ENCODE results near the gene PBX3. TPM values are rescaled to one million over a fixed set of nuclear protein-coding genes. Genes with fewer than 3 reads are reported as not detected.

PBX3 gene
- total RNA-seq, 1 experiment from 2014 or later: 7.7 TPM

GRCh38 chr9:125761676-125762450, 14.7 kb downstream of the PBX3 start:
- Histone ChIP-seq H3K4me3 (ENCODE audit: low read depth, low read length) (no peak overlapping the region), H3K9me3 (no peaks in the 10 kb centered on the region), H3K27me3 (replicated peaks; ENCODE audit: control insufficient read depth, insufficient read depth, low read length) (no peaks in the 10 kb centered on the region), H3K4me1 (peaks cover 9% of the 10 kb centered on the region; the same call in 1 of the 2 replicates), H3K36me3 (ENCODE audit: control insufficient read depth, insufficient read depth, low read length) (no peaks in the 10 kb centered on the region)
- POLR2A ChIA-PET: no interaction called here
- TF ChIP-seq CTCF (IDR thresholded peaks at IDR 0.05; ENCODE audit: insufficient read depth in 1 of 2, low read depth in 1 of 2, low read length in 1 of 2, severe bottlenecking in 1 of 2, unreplicated experiment in 1 of 2): no peak
- BruUV-seq (replicated peaks): no TSS peak
- Mint-ChIP-seq H3K4me3 (ENCODE audit: unreplicated experiment) (no peak overlapping the region), H3K27me3 (ENCODE audit: insufficient read depth, unreplicated experiment) (no peaks in the 10 kb centered on the region), H3K9me3 (ENCODE audit: unreplicated experiment) (no peaks in the 10 kb centered on the region), H3K36me3 (ENCODE audit: insufficient read depth, unreplicated experiment) (no peaks in the 10 kb centered on the region), H3K4me1 (ENCODE audit: low read depth, unreplicated experiment) (peaks cover 8% of the 10 kb centered on the region), H3K27ac (ENCODE audit: unreplicated experiment) (no peak overlapping the region)
- CTCF ChIA-PET: no interaction called here
- intact Hi-C loops (cut with micrococcal nuclease; ENCODE audit: unreplicated experiment): no loop called here
- no peak for DNase-seq

DNA sequence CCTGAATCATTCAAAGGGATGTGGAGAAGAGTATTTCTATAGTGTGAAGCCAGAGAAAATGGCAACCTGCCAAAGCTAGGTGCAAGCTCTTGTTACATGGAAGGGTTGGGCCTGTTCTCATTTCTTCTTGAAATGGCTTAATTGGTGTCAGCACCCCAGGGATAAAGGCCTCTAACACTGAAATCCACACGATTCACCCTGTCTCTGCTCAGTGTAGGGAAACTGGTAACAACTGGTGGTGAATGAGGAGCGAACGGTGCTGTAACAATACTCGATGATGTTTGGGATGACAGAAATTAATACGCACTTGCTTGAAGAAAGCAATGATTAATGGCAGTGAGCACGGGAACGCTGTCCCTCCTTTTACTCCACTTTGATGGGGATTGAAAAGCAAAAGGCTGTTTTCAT, 16.2 kb downstream of the PBX3 start:
- Histone ChIP-seq H3K4me1 (peaks cover 9% of the 10 kb centered on the region; the same call in 1 of the 2 replicates), H3K9me3 (no peaks in the 10 kb centered on the region), H3K4me3 (ENCODE audit: low read depth, low read length) (no peak overlapping the region), H3K36me3 (ENCODE audit: control insufficient read depth, insufficient read depth, low read length) (no peaks in the 10 kb centered on the region), H3K27me3 (replicated peaks; ENCODE audit: control insufficient read depth, insufficient read depth, low read length) (no peaks in the 10 kb centered on the region)
- no peak for TF ChIP-seq CTCF (IDR thresholded peaks at IDR 0.05; ENCODE audit: insufficient read depth in 1 of 2, low read depth in 1 of 2, low read length in 1 of 2, severe bottlenecking in 1 of 2, unreplicated experiment in 1 of 2)
- H3K4me3 Mint-ChIP-seq (ENCODE audit: unreplicated experiment): no peak overlapping the region
- no peaks in the 10 kb centered on the region for H3K36me3 Mint-ChIP-seq (ENCODE audit: insufficient read depth, unreplicated experiment)
- intact Hi-C loops (cut with micrococcal nuclease; ENCODE audit: unreplicated experiment): no loop called here
- POLR2A ChIA-PET: no interaction called here
- H3K9me3 Mint-ChIP-seq (ENCODE audit: unreplicated experiment): no peaks in the 10 kb centered on the region
- BruUV-seq (replicated peaks): no TSS peak
- CTCF ChIA-PET: no interaction called here
- peaks cover 8% of the 10 kb centered on the region for H3K4me1 Mint-ChIP-seq (ENCODE audit: low read depth, unreplicated experiment)
- no peak overlapping the region for H3K27ac Mint-ChIP-seq (ENCODE audit: unreplicated experiment)
- DNase-seq: no peak
- H3K27me3 Mint-ChIP-seq (ENCODE audit: insufficient read depth, unreplicated experiment): no peaks in the 10 kb centered on the region

DNA sequence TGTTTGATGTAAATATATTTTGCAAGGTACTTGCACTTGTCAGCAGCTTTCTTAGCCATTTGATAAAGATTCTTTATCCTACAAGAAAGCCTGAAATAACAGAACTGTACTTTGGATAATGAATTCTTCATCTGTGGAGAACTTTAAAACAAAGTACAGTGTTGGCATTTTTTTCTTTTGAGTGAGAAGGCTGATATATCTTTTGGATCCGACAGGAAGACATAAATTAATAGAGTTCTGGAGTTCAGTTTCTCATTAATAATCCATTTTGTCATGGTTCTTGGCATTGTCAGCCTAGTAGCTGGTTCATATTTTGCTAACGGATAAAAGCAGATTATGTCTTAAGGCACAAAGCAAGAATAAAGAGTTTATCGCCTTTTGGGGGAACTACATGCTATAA, 17.0 kb downstream of the PBX3 start:
- H3K9me3 Mint-ChIP-seq (ENCODE audit: unreplicated experiment): no peaks in the 10 kb centered on the region
- peaks cover 4% of the 10 kb centered on the region for H3K4me1 Mint-ChIP-seq (ENCODE audit: low read depth, unreplicated experiment)
- no TSS peak for BruUV-seq (replicated peaks)
- H3K9me3 ChIP-seq: no peaks in the 10 kb centered on the region
- H3K4me3 ChIP-seq (ENCODE audit: low read depth, low read length): no peak overlapping the region
- no peak overlapping the region for H3K27ac Mint-ChIP-seq (ENCODE audit: unreplicated experiment)
- DNase-seq: no peak
- H3K4me1 ChIP-seq: peaks cover 3% of the 10 kb centered on the region; the same call in 1 of the 2 replicates
- H3K4me3 Mint-ChIP-seq (ENCODE audit: unreplicated experiment): no peak overlapping the region
- H3K27me3 ChIP-seq (replicated peaks; ENCODE audit: control insufficient read depth, insufficient read depth, low read length): no peaks in the 10 kb centered on the region
- intact Hi-C loops (cut with micrococcal nuclease; ENCODE audit: unreplicated experiment): no loop called here
- H3K36me3 Mint-ChIP-seq (ENCODE audit: insufficient read depth, unreplicated experiment): no peaks in the 10 kb centered on the region
- no peaks in the 10 kb centered on the region for H3K36me3 ChIP-seq (ENCODE audit: control insufficient read depth, insufficient read depth, low read length)
- no peak for TF ChIP-seq CTCF (IDR thresholded peaks at IDR 0.05; ENCODE audit: insufficient read depth in 1 of 2, low read depth in 1 of 2, low read length in 1 of 2, severe bottlenecking in 1 of 2, unreplicated experiment in 1 of 2)
- POLR2A ChIA-PET: no interaction called here
- CTCF ChIA-PET: no interaction called here
- H3K27me3 Mint-ChIP-seq (ENCODE audit: insufficient read depth, unreplicated experiment): no peaks in the 10 kb centered on the region

Data from Caco-2 (cell line).